ENCODE measurements around the gene BTF3.
"Not testable (repeated sequence)": the region's sequence is repeated elsewhere in the genome, so short reads cannot be mapped to it uniquely, and the experiment has no call there.

The BTF3 gene

DNA sequence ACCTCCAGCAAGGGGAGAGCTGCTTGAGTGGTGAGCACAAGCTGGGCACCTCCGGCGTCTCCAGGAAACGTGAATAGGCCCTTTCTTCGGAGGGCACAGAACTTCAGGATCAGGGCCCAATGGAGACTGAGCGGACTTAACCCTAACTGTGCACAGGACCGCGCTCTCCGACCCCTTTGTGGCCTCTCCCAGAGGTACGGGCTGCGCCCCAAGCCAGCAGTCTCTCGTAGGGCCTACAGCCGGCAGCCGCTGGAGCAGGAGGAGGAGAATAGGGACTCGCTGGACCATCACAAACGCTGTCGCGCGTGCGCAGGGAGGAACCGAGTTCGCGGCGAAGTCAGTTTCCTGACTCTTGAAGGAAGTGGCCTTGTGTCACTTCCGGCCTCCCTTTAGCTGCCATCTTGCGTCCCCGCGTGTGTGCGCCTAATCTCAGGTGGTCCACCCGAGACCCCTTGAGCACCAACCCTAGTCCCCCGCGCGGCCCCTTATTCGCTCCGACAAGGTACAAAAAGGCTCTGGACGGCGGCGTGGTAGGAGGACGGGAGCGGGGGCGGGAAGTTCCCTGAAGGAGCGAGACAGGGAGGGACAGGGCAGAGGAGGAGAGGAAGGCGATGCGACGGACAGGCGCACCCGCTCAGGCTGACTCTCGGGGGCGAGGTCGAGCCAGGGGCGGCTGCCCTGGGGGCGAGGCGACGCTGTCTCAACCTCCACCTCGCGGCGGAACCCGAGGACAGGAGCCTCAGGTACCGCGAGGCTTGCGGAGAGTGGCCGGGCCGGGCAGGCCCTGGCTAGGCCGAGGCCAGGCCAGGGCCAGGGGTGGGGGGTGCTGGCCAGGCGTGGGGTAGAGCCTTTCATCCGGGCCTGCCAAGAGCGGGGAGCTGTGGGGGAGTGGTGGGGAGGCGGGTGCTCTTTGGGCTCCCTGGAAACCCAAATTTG, at the start of gene BTF3:
Gene BTF3, plus strand, starts transcription at position 386 of the 936 bp plus-strand sequence. Its CDS starts 226 bp downstream, at position 612.
- DNase-seq: peak; percentile 91

DNA sequence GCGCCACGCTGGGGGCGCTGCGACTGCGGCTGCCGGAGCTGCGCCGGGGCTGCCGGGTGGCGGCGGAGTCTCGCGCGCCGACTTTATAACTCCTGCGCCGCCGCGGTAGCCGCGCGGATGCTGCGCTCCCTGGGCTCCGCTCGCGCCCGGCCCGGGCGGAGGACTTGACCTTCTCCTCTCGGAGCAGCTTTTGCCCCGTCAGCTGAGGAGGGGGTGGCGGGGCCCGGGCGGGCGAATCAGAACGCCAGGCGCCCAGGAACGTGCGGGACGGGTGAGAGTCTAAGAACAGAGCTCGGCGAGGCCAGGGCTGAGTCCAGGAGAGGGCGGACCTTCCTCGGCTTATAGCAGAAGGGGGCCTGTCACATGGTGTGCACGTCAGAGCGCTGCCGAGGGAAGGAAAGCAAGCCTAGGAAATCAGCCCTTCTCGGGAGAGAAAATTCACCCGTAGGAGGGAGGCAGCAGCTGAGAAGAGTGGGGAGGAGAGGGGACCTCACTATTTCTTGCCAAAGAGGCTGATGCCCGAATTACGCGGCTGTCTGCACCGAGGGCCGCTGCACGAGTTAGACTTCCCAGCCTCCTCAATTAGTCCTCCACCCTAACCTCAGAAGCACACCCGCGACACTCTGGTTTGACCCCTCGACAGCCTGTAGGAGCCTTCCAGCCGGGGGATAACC, 49.6 kb upstream of the BTF3 start, which contains the start of gene FOXD1:
Gene FOXD1, minus strand, starts transcription at position 315 of the 674 bp plus-strand sequence. CDS start 415 bp downstream, outside the sequence.
- DNase-seq: peak; percentile 84

DNA sequence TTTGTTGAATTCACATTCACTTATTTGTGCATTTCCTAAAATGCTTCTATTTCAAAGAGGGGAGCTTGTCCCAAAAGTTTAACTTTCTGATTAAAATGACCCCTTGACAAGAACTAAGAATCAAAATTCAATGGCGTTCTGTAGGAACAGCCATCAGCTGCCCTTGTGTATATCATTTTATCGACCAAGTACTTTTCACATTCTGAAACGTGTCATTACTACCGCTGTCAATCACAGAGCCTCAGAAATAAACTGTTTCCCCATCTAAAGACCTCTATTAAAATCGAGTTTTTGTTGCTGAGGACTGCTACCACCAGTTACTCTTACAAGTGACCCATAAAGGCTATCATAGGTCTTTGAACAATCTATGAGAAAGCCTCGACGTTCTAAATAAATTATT, 48.1 kb upstream of the BTF3 start:
- DNase-seq: no peak

DNA sequence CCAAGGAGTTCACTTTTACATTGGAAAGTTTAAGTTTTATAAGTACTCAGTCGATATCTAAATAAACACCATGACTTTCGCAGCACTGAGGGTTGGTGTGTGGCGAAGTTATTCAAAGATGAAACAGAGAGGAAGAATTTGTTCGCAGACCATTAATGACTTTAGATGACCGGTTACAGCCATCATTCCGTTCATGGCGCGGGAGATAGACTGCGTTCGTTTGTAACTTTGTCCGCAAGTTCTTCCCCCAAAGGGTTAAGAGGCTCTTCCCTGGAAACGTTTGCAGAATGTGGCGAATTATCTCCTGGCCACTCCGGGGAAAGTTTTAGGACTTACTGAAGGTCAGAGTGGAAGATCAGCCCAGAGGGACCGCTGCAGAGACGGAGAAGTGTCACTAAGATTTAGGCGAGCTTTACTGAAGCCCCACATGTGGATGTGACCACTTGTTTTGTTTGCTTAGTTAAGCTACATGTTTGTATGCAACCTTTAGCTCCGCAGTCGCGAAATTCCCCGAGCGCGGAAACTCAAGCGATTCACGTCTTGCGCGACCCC, 47.5 kb upstream of the BTF3 start:
- no peak for DNase-seq

DNA sequence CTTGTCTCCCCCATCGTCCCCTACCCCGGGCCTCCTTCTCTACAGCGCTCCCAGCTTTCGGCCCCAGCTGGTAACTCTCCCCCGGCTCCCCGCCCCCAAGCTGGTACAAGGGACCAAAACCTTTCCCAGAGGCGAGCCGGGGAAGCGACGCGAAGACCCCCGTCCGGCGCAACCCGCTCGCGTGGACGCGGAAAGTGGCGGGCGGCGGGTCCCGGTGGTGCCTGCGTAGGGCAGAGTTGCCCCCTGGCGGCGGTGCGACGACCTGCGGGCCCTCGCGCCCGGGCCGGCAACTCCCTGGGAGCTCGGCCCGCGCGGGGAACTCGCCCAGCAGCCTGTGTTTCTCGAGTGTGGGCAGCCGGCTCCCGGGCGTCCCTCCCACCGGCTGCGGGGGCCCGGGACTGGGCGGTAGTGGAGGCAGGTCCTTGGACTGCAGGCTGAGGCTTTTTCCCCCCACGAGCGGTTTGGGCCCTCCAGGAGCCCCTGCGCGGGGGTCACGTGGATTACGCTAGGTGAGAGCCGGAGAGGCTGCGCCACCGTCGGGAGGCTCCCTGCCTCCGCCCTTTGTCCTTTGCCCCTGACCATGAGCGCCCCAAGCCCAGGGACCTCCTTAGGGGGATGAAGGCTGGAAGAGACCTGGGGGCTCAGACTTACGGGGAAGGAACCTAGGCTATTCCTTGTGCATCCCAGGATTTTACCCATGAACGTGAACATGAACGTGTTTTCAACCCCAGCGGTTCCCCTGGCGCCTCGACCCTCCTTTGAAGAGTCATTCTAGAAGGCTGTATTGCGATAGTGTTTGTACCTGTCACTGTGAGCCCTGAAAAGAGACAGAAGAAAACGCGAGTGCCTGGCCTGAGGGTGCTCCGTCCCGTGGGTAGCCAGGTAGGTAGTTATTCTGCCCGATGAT, 46.8 kb upstream of the BTF3 start:
- peak; percentile 33 for DNase-seq

DNA sequence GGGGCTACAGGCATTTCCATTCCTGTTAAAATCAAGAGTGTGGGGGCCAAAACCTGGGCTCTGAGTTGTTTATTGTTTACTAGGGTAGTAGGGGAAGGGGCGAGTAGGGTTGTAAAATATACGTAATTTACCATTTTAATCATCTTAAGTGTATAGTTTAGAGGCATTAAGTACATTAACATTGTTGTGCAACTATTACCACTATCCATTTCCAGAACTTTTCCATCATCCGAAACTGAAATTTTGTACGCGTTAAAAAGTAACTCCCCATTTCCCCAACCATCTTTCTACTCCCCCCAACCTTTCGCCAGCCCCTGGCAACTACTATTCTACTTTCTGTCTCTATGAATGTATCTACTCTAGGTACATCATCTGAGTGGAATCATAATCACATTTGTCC, 46.0 kb upstream of the BTF3 start:
- DNase-seq: no peak

DNA sequence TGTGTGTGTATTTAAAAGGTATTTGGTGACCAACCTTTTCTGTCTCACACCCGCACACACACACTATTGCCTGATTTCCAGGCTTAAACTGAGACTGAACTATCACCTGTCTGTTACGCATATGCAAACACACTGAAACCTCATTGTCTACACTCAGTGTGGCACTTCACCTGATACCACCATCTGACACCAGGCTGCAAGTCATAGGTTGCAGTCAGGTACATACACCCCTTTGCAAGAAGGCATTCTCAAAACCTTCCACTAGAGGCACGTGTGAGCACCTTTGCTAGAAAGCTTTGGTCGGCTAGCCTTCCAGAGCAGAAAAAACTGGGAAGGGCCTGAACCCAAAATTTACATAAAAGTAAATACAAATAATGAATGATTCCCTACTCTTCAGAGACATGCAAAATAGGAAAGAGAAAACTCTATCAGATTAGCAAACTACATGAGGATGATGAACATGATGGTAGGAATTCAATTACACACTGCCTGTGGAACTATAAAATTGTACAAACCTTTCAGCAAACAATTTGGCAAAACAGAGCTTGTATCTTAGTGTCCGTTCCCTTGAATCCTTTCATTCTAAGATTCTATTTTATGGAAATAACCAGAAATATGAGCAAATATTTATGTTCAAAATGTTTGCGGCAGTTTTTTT, 43.7 kb upstream of the BTF3 start:
- peak; percentile 40 for DNase-seq

DNA sequence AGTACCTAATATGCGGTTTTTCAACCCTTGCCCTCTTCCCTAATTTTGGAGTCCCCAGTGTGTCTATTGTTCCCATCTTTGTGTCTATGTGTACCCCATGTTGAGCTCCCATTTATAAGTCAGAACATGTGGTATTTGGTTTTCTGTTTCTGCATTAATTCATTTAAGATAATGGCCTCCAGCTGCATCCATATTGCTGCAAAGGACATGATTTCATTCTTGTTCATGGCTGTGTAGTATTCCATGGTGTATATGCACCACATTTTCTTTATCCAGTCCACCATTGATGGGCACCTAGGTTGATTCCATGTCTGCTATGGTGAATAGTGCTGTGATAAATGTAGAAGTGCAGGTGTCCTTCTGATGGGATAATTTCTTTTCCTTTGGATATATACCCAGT, 41.8 kb upstream of the BTF3 start:
- DNase-seq: not testable (repeated sequence)

DNA sequence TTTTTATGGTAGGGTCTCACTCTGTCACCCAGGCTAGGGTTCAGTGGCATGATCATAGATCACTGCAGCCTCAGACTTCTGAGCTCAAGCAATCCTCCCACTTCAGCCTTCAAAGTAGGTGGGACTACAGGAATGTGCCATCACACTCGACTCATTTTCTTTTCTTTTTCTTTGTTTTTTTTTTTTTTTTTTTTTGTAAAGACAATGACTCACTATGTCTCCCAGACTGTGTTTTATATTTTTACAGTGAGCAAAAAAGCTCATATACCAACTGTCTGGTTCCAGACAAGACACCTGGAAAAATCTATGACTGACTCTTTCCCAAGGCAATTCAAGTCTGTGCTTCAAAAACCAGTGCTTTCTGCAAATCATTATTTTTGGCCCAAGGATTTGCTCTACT, 38.9 kb upstream of the BTF3 start:
- no peak for DNase-seq

DNA sequence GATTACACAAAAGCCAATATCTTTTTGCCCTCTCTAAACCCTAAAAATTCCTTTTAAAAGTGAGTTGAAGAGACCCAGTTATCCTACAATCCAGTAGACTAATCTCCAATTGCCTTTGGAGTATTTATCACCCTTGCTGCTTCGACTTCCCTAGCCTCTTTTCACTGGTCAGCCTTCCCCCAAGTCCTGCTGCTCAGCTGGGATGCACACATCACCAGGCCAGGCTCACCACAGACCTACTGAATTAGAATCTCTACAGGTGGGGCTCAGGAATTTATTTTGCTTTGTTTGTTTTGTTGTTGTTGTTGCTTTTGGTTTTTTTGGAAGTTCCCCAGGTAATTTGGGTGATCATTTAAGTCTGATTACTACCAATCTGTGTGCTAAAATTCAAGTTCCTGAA, 38.1 kb upstream of the BTF3 start:
- DNase-seq: no peak

DNA sequence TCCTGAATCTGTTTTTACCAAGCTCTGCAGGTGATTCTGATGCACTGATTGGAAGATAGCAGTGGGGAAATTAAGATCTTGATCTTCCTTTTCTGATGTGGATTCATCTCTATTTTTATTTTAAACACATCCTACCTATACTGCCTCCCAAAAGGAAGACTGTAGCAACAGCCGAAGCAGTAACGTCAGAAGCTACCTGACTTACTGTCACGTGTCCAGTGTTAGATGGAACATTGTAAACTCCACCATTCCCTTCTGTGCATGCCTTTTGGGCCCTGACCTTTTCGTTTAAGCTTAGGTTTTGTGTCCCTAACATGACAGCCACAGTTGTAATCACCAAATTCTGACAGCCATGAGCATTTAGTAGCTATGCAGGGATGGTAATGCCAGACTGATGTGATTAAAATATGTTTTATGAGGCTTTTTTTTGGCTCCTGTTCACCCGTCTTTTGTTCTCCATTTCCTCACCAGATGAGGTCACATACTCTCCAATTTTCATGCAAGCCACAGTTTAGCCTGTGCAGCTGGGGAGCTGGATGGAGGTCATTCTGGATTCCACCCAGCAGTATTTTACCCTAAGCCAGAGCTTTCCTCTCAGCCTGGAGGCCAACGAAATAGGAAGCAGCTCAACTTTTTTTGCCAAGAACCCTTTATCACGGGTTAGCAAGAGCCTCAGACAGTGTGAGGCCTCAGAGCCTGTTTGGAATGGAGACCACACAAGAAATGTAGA, 34.1 kb upstream of the BTF3 start:
- no peak for DNase-seq

DNA sequence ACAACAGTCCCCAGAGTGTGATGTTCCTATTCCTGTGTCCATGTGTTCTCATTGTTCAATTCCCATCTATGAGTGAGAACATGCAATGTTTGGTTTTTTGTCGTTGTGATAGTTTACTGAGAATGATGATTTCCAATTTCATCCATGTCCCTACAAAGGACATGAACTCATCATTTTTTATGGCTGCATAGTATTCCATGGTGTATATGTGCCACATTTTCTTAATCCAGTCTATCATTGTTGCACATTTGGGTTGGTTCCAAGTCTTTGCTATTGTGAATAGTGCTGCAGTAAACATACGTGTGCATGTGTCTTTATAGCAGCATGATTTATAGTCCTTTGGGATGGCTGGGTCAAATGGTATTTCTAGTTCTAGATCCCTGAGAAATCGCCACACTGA, 29.6 kb upstream of the BTF3 start:
- not testable (repeated sequence) for DNase-seq

DNA sequence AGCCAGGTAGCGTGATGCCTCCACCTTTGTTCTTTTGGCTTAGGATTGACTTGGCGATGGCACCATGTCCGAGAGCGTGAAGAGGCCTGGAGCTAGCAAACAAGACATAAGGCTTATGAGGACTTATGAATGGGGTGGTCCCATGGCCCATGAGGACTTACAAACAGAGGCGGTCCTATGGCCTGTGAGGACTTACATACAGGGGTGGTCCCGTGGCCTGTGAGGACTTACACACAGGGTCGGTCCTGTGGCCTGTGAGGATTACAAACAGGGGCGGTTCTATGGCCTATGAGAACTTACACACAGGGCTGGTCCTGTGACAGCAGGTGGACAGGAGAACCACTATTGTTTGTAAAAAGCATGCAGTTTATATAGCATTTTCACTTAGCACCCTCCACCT, 28.4 kb upstream of the BTF3 start:
- DNase-seq: no peak

DNA sequence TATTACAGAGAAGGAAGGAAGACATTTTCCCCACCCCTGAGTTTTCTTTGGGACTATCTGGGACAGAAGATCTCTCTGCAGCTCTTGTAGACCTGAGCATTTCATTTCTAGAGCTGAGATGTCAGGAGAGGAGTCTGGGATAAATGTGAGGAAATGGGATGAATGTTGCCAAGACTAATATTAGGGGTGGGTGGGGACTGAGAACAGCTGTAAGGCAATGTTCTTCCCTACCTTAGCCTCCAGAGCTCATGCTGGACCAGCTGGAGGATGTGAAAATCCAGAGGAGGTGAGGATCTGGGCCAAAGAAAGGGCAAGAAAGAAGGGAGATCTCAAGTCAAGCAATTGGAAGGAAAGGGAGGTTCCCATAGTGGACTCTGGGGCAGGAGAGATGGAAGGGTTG, 26.6 kb upstream of the BTF3 start:
- no peak for DNase-seq

DNA sequence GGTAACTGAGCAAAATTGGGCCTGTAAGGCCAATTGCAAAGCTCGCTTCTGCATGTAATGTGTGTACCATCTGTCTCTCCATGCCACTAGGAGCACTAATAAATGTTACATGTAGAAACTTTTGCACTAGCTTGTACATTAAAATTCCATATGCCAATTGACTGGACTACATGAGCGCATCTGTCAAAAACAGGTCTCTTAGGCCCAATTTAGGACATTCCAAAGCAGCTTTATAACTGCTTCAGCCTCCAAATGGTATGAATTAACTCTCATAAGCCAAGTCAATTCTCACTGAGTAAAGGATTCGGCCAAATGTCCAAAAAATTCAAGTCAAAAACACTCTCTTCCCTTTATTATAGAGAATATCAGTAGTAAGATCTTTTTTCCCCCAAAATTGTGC, 26.1 kb upstream of the BTF3 start:
- DNase-seq: no peak

DNA sequence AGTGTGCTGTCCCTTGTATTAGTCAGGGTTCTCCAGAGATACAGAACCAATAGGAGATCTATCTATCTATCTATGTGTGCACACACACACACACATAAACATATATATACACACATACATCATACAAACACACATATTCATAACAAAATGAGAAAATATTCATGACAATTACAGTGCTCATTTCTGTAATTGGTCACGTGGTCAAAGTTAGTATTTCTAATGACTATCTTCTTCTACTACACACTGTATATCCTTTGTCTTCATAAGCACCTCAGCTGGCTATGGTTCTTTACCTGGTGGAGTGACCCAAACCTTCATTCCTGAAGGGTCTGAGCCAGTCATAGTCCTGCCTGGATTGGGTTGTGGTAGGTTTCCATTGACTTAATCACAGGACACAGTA, 17.7 kb upstream of the BTF3 start:
- no peak for DNase-seq

DNA sequence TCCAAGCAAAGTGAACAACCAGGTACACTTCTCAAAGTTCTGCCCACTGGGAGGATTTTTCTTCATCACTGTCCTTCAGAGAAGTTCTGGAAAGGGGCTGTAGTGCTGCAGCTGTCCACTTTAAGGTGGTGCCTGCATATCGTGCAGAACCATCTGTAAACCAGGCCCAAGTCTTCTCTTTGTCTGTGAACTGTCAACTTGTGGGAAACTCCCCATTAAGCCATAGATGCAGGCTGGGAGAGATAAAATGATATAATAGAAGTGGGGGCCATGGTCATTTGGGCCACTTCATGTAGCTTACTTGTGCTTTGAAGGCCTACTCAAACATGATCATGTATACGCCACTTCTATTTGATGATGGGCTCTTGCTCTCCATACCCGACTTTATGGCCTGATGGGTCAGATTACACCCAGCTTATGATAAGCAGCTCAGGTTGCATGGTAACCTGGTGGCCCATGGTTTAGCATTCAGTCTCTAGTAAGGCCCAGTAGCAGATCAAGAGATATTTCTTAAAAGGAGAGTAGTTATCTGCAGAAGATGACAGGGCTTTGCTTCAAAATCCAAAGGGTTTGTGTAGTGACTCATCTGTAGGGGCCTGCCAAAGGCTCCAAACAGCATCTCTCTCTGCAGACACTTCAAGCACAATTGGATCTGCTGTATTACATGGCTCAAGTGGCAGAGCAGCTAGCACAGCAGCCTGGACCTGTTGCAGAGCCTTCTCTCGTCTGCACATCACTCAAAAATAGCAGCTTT, 15.7 kb upstream of the BTF3 start:
- DNase-seq: peak; percentile 40

DNA sequence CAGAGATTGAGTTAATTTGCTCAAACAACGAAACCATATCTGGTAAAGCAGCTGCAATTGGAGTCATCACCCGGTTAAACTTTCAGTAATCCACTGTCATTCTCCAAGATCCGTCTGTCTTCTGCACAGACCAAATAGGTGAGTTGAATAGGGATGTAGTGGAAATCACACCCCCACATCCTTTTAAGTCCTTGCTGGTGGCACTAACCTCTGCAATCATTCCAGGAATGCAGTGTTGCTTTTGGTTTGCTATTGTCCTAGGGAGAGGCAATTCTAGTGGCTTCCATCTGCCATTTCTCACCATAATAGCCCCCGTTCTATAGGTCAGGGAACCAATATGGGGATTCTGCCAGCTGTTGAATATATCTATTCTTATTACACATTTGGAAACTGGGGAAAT, 14.6 kb upstream of the BTF3 start:
- DNase-seq: no peak

DNA sequence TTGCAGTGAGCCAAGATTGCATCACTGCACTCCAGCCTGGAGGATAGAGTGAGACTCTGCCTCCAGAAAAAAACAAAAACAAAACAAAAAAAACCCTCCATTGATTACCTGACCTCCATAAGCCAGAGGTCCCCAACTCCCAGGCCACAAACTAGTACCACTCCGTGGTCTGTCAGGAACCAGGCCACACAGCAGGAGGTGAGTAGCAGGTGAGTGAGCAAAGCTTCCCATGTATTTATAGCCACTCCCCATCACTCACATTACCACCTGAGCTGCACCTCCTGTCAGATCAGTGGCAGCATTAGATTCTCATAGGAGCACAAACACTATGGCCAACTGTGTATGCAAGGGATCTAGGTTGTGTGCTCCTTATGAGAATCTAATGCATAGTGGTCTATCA, 13.7 kb upstream of the BTF3 start:
- no peak for DNase-seq

DNA sequence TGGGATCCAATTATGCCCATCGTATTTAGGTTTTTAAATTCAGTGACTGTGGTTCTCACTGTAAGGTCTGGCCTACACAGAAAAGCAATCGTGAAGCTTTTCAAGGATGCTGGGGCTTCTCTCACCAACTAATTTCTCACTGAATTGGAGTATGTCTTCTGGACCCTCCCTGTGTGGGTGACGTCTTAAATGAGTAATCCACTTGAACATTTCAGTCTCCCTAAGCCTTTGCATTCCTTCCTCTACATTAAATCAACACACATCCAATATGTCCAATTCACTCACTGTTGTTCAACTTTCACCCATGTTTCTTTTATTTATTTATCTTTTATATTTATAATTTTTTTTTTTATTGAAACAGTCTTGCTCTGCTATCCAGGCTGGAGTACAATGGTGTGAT, 12.5 kb upstream of the BTF3 start:
- no peak for DNase-seq
